NCI-H2029 (cell line): Measurements from ENCODE around the gene ISLR.
A peak's percentile ranks its signal among the peaks of the same experiment; 100 is the strongest.

Experiments
- DNase-seq: peaks from one replicate; lab custom pipeline; 2025; lab: John Stamatoyannopoulos, UW

The ISLR gene

DNA sequence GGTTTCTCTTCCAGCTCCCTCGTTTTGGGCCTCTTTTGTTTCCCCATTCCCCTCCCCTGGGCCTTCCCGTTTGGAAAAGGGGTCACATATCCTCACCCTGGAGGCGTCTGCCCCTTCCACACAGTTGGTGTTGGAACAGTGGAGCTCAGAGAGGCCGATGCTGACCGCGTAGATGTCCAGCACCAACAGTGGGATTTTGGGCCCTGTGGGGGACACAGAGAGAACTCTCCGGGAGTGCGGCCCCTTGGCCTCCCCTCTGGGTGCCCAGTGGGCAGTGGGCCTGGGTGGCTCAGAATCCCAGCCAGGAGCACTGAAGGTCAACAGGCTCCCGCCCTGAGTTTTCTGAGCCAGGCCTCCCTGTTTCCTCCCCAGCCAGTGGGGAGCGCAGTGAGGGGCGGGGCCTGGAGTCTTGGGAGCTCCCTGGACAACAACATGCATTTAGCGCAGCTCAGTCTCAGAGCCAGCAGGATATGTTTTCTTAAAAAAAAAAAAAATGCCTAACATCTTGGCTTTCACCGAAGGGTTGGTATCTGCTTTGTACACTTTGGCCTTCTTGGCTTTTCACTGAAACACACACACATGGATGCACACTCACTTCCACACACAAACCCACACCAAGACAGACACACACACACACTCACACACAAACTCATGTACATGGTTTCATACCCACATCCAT is 670 bp upstream of the ISLR start:
- no peak for DNase-seq

DNA sequence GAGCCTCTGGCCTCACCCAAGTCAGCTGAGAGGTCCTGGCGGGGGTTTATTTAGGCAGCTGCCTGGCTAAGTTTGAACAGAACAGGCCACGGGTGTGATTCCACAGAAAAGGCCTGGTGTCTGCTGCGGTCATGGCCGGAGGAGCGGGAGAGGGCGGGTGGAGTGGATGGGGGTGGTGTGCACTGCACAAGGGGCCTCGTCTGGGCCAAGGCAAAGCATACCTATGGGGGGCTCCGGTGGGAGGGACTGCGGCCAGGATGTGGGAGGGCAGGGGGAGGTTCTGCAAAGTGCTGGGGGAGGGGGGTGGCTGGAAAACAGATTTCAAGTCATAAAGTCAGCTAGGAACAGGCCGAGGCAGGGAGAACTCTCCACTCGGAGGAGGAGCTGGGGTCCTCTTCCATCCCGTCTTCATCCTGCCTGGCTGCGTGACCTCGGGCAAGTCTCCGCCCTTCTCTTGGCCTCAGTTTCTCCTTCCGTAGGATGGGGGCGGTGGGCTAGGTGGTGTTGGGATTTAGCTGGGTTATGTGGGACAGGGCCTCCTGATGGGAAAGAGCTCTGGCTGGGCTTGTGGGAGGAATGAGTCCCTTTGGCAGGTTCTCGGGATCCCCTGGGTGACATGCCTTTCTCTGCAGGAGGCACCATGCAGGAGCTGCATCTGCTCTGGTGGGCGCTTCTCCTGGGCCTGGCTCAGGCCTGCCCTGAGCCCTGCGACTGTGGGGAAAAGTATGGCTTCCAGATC is 878 bp downstream of the ISLR start:
- DNase-seq = no peak

DNA sequence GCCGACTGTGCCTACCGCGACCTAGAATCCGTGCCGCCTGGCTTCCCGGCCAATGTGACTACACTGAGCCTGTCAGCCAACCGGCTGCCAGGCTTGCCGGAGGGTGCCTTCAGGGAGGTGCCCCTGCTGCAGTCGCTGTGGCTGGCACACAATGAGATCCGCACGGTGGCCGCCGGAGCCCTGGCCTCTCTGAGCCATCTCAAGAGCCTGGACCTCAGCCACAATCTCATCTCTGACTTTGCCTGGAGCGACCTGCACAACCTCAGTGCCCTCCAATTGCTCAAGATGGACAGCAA is 1.4 kb downstream of the ISLR start:
- no peak for DNase-seq

DNA sequence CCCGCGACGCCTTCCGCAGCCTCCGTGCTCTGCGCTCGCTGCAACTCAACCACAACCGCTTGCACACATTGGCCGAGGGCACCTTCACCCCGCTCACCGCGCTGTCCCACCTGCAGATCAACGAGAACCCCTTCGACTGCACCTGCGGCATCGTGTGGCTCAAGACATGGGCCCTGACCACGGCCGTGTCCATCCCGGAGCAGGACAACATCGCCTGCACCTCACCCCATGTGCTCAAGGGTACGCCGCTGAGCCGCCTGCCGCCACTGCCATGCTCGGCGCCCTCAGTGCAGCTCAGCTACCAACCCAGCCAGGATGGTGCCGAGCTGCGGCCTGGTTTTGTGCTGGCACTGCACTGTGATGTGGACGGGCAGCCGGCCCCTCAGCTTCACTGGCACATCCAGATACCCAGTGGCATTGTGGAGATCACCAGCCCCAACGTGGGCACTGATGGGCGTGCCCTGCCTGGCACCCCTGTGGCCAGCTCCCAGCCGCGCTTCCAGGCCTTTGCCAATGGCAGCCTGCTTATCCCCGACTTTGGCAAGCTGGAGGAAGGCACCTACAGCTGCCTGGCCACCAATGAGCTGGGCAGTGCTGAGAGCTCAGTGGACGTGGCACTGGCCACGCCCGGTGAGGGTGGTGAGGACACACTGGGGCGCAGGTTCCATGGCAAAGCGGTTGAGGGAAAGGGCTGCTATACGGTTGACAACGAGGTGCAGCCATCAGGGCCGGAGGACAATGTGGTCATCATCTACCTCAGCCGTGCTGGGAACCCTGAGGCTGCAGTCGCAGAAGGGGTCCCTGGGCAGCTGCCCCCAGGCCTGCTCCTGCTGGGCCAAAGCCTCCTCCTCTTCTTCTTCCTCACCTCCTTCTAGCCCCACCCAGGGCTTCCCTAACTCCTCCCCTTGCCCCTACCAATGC is 2.0 kb downstream of the ISLR start:
- no peak for DNase-seq

DNA sequence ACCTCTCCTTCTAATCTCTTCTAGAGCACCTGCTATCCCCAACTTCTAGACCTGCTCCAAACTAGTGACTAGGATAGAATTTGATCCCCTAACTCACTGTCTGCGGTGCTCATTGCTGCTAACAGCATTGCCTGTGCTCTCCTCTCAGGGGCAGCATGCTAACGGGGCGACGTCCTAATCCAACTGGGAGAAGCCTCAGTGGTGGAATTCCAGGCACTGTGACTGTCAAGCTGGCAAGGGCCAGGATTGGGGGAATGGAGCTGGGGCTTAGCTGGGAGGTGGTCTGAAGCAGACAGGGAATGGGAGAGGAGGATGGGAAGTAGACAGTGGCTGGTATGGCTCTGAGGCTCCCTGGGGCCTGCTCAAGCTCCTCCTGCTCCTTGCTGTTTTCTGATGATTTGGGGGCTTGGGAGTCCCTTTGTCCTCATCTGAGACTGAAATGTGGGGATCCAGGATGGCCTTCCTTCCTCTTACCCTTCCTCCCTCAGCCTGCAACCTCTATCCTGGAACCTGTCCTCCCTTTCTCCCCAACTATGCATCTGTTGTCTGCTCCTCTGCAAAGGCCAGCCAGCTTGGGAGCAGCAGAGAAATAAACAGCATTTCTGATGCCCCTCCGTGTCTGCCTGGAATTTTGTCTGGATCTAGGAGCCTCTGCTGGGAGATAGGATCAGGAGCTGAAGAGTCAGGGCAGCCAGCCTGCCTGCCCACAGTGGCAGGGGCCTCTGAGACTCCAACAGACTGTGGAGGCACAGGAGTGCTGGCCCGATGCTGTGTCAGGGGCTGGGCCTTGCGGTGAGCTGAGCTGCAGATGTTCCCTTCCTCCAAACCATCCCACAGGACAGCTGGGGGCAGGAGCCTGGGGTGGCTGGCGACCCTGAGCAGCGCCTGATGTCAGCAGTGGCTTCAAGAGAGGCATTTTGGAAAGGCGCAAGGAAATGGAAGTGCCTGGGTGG is 3.0 kb downstream of the ISLR start:
- no peak for DNase-seq

DNA sequence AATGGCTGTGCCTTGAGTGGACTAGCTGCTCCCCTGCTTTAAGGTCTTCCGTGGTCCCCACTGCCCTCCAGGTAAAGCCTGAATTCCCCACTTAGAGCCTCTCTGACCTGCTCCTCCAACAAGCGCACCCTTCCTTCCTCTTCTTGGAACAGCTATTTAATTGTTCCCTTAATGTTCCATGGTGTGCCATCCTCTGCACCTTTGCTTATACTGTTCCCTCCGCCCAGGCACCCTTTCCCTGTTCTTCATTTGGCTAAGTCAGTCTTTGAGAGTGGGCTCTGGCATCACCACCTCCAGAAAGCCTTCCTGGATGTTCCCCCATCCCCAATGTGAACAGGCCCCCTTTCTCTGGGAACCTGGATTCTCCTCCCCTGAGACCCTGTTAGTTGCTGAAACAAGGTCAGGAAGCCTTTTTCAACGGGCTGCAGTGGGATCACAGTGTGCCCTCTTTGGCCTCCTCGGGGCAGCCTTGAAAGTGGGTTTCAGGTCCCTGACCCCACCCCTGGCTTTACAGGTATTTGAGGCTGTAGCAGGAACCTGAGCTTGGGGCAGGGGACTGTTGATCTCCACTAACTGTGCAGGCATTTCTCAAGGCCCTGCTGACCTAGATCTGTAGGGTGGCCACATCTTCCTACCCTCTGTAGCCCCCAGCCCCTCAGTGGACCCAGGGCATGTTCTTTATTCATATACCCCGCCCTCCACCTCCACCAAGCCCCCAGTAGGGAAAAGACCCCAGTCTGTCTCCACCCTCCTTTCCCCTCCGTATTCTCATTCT is 5.0 kb downstream of the ISLR start:
- DNase-seq = no peak

DNA sequence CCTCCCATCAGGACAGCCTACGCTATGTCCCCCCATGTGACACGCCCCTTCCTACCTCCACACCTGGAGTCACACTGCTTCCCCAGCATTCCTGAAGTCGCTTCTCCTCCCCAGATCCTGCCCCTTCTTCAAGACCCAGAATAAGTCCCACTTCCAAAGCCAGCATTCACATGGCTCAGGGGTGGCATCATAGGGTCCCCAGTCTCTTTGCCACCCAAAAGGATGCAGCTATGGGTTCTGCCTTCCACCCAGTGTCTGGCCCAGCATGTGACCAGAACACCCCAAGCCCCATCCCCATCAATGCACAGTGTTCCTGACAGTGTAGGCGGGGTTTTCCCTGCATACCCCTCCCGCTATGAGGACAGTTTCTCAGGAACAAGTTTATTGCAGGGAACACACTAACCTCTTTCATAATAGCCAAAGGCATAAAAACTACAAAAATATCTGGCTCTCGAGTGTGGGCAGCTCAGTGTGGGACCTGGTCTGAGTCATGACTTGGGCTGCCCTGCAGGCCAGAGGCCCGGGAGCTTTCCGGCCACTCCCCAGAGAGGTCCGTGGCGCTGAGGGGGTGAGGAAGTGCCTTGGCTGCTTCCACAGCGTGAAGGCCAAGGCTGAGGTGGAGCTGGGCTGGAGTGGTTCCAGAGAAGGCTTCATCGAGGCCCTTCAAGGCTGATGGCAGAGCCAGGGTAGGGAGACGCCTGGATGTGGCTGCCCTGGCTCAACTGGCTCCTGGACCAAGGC is 5.8 kb downstream of the ISLR start:
- DNase-seq = no peak

DNA sequence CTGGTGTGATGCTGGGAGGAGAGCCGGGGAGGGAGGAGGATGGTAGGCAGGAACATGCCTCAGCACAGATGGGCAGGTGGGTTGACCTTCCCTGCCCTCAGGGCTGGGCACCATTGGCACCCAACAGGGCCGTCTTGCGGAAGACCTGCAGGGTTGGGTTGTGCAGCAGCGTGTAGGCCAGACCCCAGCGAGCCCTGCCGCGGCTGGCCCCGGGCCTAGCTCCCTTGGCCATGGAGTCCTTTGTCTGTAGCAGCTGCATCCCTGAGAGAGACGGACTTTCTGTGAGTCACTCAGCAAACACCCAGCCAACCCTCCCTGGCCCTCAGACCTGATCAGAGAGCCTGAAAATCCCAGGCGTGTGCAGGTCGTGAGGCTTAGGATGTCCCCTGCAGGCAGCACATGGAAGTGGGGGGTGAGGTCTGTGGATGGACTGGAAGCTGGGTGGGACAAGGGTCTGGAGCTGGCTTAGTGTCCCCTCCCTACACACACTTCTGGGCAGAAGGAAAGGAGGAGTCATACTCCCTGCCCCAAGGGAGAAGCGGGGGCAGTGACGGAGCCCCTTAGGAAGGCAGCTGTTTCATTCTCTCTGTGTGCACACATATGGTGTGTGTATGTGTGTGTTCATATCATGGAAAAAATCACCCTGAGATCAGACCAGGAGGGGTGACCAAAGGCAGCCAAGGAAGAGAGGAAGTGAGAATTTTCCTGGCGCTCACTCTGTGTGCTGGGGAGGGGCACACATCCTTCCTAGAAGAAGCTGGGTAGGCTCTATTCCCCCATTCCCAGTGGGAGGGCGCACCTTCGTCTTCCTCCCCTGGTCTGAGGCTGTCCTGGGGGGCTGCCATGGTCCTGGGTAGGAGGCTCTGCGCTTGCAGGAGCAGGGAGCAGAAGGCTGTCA is 6.7 kb downstream of the ISLR start:
- no peak for DNase-seq

DNA sequence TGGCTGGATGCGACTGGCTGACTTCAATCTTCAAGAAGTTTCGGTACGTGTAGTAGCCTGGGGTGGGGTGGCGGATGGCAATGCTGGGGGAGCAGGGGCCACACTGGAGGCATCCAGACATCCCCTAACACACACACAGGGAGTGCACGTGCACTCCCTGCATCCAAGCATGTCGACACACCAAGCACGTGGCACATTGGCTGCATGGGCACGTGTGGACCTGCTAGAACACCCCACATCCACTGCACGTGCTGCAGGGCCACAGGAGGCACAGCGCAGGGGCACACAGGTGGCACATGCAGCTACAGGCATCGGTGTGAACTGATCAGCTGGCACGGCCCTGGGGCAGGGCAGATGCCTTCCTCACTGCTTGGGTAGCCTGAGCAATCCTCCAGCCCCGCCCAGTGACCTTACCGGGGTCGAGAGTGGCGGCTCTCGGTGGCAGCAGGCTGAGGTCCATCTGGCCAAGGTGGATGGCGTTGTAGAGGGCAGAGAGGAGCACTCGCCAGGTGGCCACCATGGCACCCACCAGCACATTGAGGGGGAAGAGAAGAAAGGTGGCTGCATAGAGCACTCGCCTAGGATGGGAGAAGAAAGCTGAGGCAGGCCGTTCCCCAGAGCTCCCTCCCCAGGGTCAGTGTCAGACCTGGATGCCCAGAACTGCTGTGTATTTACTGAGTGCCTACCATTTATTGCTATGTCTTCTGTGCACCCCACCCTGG is 7.5 kb downstream of the ISLR start:
- no peak for DNase-seq

DNA sequence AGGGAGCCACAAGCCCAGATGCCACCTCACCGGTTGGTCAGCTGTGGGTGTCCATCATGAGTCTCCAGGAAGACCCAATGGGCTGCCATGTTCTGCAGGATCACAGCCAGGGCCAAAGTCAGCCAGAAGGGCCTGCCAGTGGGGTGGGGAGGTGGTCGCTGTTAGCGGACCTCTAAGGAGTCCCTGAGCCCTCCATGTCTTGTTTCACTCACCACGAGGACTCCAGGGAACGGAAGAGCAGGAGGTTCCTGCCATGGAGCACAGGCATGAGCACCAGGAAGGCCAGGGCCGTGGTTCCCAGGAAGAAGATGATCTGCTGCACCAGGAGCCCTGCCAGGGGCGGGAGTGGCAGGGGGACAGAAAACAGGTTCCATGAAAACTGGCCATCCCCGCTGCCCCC is 8.6 kb downstream of the ISLR start:
- DNase-seq = no peak

DNA sequence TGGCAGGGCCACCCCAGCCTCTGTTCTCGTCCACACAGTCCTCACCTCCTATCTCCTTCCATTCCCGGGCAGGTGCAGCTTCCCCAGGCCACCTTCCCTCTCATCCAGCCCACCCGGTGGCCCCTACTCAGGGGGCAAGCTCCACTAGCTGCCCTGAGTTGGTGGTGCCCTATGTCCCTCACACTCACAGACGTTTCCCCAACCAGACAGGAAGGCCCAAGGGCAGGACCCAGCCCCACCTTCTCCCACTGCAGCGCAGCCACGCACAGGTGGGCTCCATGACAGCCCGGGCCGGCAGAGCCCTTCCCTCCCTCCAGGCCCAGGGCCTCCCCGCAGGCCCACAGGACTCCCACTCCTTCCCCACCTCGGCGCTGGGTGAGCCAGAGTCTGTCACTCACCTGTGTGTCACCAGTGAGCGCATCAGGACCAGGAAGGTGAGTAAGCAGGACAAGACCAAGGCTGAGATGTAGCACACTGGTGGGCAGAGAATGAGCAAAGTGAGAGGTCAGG is 11.1 kb downstream of the ISLR start:
- DNase-seq = no peak

DNA sequence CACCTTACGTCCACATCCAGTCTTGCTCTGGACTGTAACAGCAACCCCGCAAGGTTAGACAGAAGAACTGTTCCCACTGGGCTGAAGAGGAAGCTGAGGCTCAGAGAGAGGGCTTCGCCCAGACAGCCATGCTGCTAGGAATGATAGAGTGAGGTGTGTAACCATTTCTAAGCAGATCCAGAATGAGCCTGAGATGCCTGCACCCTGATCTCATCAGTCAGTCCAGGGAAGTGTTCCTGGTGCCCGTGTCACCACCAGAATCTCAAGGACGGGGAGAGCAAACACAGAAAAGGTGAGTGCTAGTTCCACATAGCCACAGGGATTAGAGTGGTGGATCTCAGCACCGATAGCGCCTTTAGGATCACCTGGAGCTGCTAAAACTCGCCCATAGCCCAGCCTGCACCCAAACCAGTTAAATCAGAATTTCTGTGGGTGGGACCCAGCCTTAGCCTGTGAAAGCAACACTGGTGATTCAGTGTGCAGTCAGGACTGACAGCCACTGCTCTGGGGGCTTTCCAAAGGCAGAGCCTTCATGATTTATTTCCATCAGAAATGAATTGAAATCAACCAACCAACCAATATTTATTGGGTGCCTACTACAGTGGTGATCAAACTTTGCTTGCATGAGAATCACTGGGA is 12.3 kb downstream of the ISLR start:
- no peak for DNase-seq

DNA sequence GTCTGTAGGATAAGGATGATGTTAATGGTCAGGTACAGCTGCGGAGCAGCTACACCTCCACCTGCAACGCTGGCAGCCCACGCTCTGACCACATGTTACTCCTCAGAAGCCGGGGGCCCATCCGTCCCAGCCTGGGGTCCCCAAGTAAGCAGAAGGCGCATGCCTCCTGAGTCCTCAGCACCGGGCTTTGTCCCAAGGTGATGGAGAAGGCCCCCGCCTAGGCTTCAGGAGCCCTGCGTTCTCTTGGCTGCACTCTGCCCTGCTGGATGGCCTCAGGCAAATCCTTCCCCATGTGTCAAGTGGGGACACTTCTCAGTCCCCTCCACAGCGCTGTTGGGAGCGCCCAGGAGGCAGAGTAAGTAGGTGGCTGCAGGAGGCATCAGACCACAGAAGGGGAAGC is 14.7 kb downstream of the ISLR start:
- no peak for DNase-seq

DNA sequence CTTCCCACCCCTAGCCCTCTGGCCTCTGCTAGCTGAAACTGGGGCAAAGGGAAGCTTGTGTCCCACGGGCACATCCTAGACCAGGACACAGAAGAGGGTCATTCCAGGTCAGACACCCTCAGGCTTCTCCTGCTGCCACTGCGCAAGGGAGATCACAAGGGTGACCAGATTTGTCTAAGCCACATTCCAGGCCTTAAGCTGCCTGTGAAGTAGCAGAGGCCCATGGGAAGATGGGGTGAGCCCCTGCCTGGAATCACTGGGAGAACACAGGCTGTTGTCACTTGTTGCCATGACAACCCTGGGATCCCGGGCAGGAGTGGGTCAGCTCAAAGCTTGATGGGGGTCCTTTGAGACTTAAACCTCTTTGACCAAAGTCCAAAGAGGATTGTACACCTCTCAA is 18.3 kb downstream of the ISLR start:
- DNase-seq = no peak

DNA sequence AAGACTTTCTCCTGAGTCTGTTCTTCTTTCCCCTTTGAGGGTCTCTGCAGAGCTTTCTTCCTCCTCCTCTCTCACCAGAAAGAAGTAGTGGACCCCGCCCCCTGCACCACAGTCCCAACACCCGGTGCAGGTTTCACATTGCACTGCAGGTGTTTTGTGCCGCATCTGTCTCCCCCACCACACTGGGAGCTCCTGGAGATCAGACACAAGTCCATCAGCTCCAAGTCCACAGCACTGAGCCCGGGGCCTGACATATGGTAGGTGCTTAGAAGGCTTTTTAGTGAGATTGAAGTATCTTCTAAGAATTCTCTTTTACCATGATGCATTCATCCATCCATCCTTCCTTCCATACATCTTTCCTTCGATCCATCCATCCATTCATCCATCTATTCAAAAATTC is 19.2 kb downstream of the ISLR start:
- DNase-seq = no peak

DNA sequence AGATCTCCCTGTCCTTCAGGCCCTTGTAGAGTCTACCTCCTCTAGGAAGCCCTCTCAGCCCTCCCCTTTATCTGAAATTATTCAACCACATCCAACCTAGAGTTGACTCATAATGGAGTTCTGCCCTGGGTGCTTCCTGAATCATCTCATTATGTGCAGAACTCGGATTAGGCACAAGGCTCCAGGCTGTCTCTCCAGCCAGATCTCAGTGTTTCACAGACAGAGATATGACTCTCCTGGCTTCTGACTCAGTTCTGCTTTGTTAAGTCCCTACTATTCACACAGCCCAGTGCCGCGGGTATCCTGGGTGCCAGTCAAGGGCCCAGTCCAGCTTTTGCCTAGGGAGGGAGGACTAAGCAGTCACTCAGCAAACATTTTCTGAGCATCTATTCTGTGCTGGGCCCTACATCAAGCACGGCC is 19.8 kb downstream of the ISLR start:
- peak; percentile 4 for DNase-seq

DNA sequence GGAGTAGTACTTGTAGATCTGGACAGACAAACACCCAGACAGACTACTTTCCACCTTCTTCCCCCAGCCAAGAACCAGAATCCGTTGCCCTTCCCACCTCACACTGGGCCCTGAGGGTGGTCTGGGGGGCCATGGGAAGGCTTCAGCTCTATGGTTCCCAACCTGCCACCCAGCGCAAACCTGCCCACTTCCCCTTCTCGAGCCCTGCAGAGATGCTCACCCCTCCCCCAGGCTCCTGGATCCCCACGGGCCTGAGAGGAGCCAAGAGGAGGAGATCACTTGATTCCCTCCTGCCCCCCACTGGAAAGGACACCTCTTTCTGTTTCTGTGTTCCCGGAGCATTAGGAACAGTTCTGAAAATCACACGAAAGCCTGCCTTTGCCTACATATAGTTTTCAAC is 20.4 kb downstream of the ISLR start:
- no peak for DNase-seq
